Right cardiac atrium (tissue), 5 donors: ENCODE data around the gene PEAK1. TPM values are rescaled to one million over a fixed set of nuclear protein-coding genes. Genes with fewer than 3 reads are reported as not detected.
A peak's percentile ranks its signal among the peaks of the same experiment; 100 is the strongest.

Experiments used
- ATAC-seq, 2 donors: fragments of 200-7000 bp; cut with Tn5 transposase; one replicate each; pipeline versions ENCODE4 v1.8.0 to v1.9.1; 2020; ENCODE audit warnings: moderate library complexity in 2 of 2, mild to moderate bottlenecking in 1 of 2
- DNase-seq, 3 donors: peaks; one replicate each; pipeline ENCODE4 v3.0.0-alpha.2; 2020
- H3K27ac ChIP-seq: one replicate; pipeline ENCODE4 v1.5.1; 2013; ENCODE audit warnings: mild to moderate bottlenecking, low read length, control low read depth, moderate library complexity
- H3K27me3 ChIP-seq: one replicate; pipeline ENCODE4 v1.6.1; 2013; ENCODE audit not compliant: control insufficient read depth, insufficient read depth
- H3K4me1 ChIP-seq: one replicate; pipeline ENCODE4 v1.6.1; 2013; ENCODE audit warnings: low read length; ENCODE audit not compliant: control insufficient read depth, insufficient read depth
- H3K4me3 ChIP-seq: one replicate; pipeline ENCODE4 v1.5.1; 2013; ENCODE audit warnings: low read length, control low read depth
- H3K9me3 ChIP-seq: one replicate; pipeline ENCODE4 v1.6.1; 2013; ENCODE audit warnings: low read length; ENCODE audit not compliant: control insufficient read depth
- WGBS: extraction: QIAGEN DNeasy Blood & Tissue Kit; methylation state at CpG from one replicate; pipeline ENCODE4 v1.1.7; 2013; 5-methylcytosine and 5-hydroxymethylcytosine counted together
- intact Hi-C, 4 donors: fragments of 100-400 bp; cut with DNase I; formaldehyde crosslinking; loops; one replicate each; pipeline versions ENCODE4 v1.11.0 to v1.14.0; 2022 to 2023
- polyA plus RNA-seq: library from polyadenylated mRNA; stranded (reverse); fragments of 200-250 nt; gene quantifications from one replicate; pipeline ENCODE4 v1.2.3, GENCODE V29; 2013
- total RNA-seq, 4 donors: library from RNA; stranded (reverse); fragmentation: NEBNext Ultra II Directional; extraction: Animal tissue kit (Norgen Biotek cat#: 25700); gene quantifications; one replicate each; pipeline ENCODE4 v1.2.1, GENCODE V29; 2021
- donor health status: healthy with polysubstance abuse.
- donor health status: DM: no; HTN: yes; CAD: no.
- donor health status: DM: no; HTN: no; CAD: no.
- donor health status: DM: no; HTN: yes; CAD: no; lungs with severe emphysema.
- donor health status: DM: yes; HTN: yes; CAD: no.

PEAK1 gene
- total and polyA plus RNA-seq, 5 donors = 13.8 to 97.3 (median 89.4) TPM

DNA sequence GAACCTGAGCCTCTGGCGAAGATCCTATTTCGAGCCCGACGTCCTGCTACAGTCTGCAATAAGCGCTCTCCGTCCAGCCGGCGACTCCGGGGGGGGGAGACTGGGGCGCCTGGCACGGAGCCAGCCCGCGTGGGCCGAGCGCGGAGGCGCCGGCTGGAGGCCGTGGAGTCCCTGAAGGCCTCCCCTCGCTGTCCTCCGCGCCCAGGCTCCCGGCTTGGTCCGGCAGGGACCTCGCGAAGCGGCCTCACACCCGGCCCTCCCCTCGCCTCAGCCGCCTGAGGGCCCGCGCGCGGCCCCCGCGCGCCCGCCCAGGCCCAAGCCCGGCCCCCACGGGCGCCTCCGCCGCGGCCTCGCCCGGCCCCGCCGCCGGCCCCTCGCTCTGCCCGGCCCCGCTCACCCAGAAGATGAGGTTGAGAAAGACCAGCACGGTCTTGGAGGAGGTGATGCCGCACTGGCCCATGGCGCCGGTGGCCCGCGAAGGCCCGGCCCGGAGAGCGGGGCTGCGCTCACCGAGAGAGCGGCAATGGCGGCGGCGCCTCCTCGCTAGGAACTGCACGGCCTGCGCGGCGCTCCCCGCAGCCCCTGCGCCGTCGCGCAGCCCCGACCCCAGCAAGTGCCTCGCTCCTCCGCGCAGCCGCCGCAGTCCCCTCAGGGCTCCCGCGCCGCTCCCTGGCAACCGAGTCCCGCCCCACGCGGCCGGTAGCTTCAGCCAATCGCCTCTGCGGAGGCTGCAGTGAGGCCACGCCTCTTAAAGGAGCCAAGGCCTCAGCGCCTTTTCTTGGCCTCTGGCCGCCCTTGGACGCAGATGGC is 349.2 kb downstream of the PEAK1 start, which contains the start of gene TSPAN3:
Gene TSPAN3 (minus strand): TSS at position 615 of the 810 bp plus-strand sequence. CDS start 155 bp downstream, at position 460.
- Histone ChIP-seq H3K4me1 (peaks cover 4% of the 10 kb centered on the region), H3K27me3 (no peaks in the 10 kb centered on the region), H3K4me3 (peak within 1 kb of the TSS; percentile 92), H3K9me3 (no peaks in the 10 kb centered on the region), H3K27ac (peak within 1 kb of the TSS; percentile 87)
- ATAC-seq (peak; percentile 98), DNase-seq (peak; percentile 94 to 98 (median 97))
- under 1% methylated on average over 96 of the region's 97 CpGs for WGBS
- intact Hi-C loops = no loop called here

DNA sequence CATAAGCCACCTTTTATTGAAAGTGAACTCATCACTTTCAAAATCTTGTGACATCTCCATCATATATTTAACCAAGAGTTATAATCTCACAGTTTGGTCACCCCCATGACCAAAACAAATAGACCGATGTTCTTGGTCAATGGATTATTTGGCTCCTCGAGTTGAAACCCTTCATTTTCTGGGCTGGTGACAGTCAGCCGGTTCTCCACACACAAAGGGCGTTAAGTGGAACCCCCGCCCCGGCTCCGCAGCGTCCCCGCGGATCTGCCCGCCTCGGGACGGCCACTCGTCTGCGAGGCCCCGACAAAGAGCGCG is 349.8 kb downstream of the PEAK1 start:
- ATAC-seq (no peak), DNase-seq (no peak)
- WGBS = under 1% methylated on average over 18 of the region's 18 CpGs
- intact Hi-C loops = no loop called here
- Histone ChIP-seq H3K27ac (peak overlapping the region; percentile 87), H3K4me1 (peaks cover 4% of the 10 kb centered on the region), H3K27me3 (no peaks in the 10 kb centered on the region), H3K9me3 (no peaks in the 10 kb centered on the region), H3K4me3 (peak overlapping the region; percentile 92)

DNA sequence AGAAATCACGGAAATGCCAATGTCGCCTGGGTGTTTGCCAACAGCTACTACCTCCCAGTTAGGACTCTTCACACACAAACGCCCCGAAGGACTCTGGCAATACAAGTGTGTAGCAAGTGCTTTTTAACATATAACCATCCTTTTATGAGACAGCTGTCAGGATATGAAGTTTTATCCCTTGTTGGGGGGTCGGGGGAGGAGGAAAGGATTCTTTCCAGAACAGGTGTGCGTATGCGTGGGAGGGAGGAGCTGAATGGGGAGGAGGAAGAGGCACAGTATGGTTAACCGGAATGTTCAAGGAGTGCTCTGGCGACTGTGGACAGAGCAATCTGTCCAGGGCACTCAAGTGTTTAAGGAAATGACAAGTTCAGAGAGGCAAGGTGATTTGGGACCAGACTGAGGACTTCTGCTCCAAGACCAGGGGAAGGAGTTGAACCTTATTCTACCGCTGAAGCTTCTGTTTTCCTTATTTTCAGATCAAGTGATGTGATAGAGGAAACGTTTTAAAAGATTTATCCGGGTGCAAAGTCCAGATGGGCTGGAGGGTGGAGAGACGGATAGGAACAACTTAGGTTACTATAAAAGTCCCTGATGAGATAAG is 350.3 kb downstream of the PEAK1 start:
- intact Hi-C loops = no loop called here
- no peak for DNase-seq
- H3K4me1 ChIP-seq = peaks cover 4% of the 10 kb centered on the region
- no peak overlapping the region for H3K27ac ChIP-seq
- H3K4me3 ChIP-seq = peak overlapping the region; percentile 92
- no peaks in the 10 kb centered on the region for H3K27me3 ChIP-seq
- WGBS = 19% methylated on average over 13 of the region's 13 CpGs
- peak in 1 of 2 donors; percentile 5 for ATAC-seq
- H3K9me3 ChIP-seq = no peaks in the 10 kb centered on the region

DNA sequence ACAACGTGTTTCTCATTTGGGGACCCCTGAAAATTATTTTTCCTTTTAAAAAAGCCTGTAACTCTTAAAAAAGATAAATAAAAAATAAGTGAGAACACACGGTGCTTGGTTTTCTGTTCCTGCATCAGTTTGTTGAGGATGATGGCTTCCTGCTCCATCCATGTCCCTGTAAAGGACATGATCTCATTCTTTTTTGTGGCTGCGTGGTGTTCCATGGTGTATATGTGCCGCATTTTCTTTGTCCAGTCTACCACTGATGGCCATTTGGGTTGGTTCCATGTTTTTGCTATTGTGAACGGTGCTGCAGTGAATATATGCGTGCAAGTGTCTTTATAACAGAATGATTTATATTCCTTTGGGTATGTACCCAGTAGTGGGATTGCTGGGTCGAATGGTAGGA is 351.3 kb downstream of the PEAK1 start:
- H3K27ac ChIP-seq = no peak overlapping the region
- intact Hi-C loops = no loop called here
- H3K4me1 ChIP-seq = peaks cover 4% of the 10 kb centered on the region
- ATAC-seq (no peak), DNase-seq (no peak)
- H3K4me3 ChIP-seq = no peak overlapping the region
- H3K9me3 ChIP-seq = no peaks in the 10 kb centered on the region
- 94% methylated on average over 7 of the region's 7 CpGs for WGBS
- H3K27me3 ChIP-seq = no peaks in the 10 kb centered on the region

- WGBS = 57% methylated on average over 3 of the region's 3 CpGs
- Histone ChIP-seq H3K27ac (no peak overlapping the region), H3K4me1 (peaks cover 4% of the 10 kb centered on the region), H3K27me3 (no peaks in the 10 kb centered on the region), H3K9me3 (no peaks in the 10 kb centered on the region), H3K4me3 (no peak overlapping the region)
- ATAC-seq (no peak), DNase-seq (no peak)
- intact Hi-C loops = no loop called here
Measured at GRCh38 chr15:77067691-77068367, 352.1 kb downstream of the PEAK1 start.

GRCh38 chr15:77066971-77067690 is 352.8 kb downstream of the PEAK1 start:
- DNase-seq = no peak
- intact Hi-C loops = no loop called here
- H3K27ac ChIP-seq = no peak overlapping the region
- no peak overlapping the region for H3K4me3 ChIP-seq
- no peaks in the 10 kb centered on the region for H3K27me3 ChIP-seq
- no peaks in the 10 kb centered on the region for H3K9me3 ChIP-seq
- ATAC-seq = no peak
- WGBS = 70% methylated on average over 3 of the region's 3 CpGs
- peaks cover 4% of the 10 kb centered on the region for H3K4me1 ChIP-seq

DNA sequence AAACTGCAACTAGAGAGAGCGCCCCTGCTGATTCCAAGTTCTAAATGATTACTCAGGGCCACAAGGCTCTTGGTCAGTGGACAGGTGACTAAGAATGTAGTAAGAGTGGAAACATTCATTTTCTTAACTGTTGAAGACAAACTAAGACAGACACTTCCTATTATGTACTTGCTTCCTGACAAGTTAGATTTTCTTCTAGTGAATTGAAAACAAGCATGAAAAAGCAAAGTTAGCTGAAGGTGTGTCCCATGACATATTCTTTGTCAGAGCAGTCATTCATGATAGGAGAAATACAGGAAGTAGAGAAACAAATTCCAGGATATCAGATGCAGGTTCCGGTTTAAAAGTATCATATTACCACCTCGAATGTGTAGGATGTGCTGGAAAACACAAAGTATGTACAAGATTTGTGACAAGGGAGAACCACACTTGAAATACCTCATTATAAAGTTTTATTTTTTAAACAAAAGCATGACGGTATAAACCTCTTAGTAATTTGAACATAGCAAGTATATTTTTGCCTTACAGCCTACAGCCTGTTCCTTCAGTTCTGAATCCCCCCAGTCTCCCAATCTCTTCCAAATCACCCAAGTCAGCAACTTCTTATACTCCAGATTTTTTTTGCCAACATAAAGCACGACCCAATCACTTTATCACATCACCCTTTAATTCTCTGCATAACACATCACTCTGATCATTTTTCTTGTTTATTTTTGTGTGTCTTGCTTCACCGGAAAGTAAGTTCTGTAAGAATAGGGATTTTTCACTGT is 355.2 kb downstream of the PEAK1 start:
- ATAC-seq (no peak), DNase-seq (no peak)
- intact Hi-C loops = no loop called here
- no peak overlapping the region for H3K4me3 ChIP-seq
- H3K9me3 ChIP-seq = no peaks in the 10 kb centered on the region
- no peaks in the 10 kb centered on the region for H3K27me3 ChIP-seq
- no peak overlapping the region for H3K27ac ChIP-seq
- peaks cover 10% of the 10 kb centered on the region for H3K4me1 ChIP-seq
- WGBS = 69% methylated on average over 6 of the region's 6 CpGs

- no peaks in the 10 kb centered on the region for H3K27me3 ChIP-seq
- no peak overlapping the region for H3K27ac ChIP-seq
- no peak overlapping the region for H3K4me3 ChIP-seq
- WGBS = 87% methylated on average over 2 of the region's 2 CpGs
- intact Hi-C loops = no loop called here
- no peak for DNase-seq
- no peaks in the 10 kb centered on the region for H3K9me3 ChIP-seq
- ATAC-seq = no peak
- H3K4me1 ChIP-seq = peaks cover 6% of the 10 kb centered on the region
Measured at GRCh38 chr15:77064063-77064462, 355.8 kb downstream of the PEAK1 start.

GRCh38 chr15:77063249-77063648 is 356.7 kb downstream of the PEAK1 start:
- DNase-seq = no peak
- Histone ChIP-seq H3K27ac (no peak overlapping the region), H3K4me1 (peaks cover 6% of the 10 kb centered on the region), H3K4me3 (no peak overlapping the region), H3K27me3 (no peaks in the 10 kb centered on the region), H3K9me3 (no peaks in the 10 kb centered on the region)
- intact Hi-C loops = no loop called here
- ATAC-seq = no peak

- DNase-seq (peak in 2 of 3 donors; percentile 53 to 57), ATAC-seq (peak; percentile 82 to 86)
- no peak overlapping the region for H3K4me3 ChIP-seq
- H3K27me3 ChIP-seq = no peaks in the 10 kb centered on the region
- peaks cover 11% of the 10 kb centered on the region for H3K4me1 ChIP-seq
- H3K27ac ChIP-seq = no peak overlapping the region
- H3K9me3 ChIP-seq = no peaks in the 10 kb centered on the region
- intact Hi-C loops = no loop called here
Measured at GRCh38 chr15:77060546-77060945, 359.4 kb downstream of the PEAK1 start.
